Stimulated activated CD4-positive, alpha-beta T cell treated with anti-CD3 and anti-CD28 coated beads, Interleukin-15, amount 100 ng/mL, for 48 hours (primary cell): ENCODE measurements around the gene ZFC3H1.
"Not testable (repeated sequence)": the region's sequence is repeated elsewhere in the genome, so short reads cannot be mapped to it uniquely, and the experiment has no call there.

Experiments used
- DNase-seq, 2 donors: peaks; one replicate each; pipeline ENCODE4 v3.0.0-alpha.2; 2020; ENCODE audit warnings: low read depth in 2 of 2

The ZFC3H1 gene

GRCh38 chr12:71663561-71664410 is at the start of gene ZFC3H1, which contains the start of gene THAP2:
Gene ZFC3H1, minus strand, starts transcription at chr12:71663848. Its CDS starts 238 bp downstream, at chr12:71663610.
Gene THAP2, plus strand, starts transcription at chr12:71664301. Its CDS starts 209 bp downstream, at chr12:71664510.
- peak; percentile 84 to 86 for DNase-seq

GRCh38 chr12:71710276-71711125 is 46.9 kb upstream of the ZFC3H1 start:
- DNase-seq, result no peak

GRCh38 chr12:71708658-71709057 is 45.0 kb upstream of the ZFC3H1 start:
- DNase-seq, result no peak

- no peak for DNase-seq
Measured at GRCh38 chr12:71704920-71705319, 41.3 kb upstream of the ZFC3H1 start.

GRCh38 chr12:71703206-71703605 is 39.6 kb upstream of the ZFC3H1 start:
- no peak for DNase-seq

- DNase-seq, result no peak
Measured at GRCh38 chr12:71702590-71702989, 38.9 kb upstream of the ZFC3H1 start.

GRCh38 chr12:71702181-71702580 is 38.5 kb upstream of the ZFC3H1 start:
- not testable (repeated sequence) for DNase-seq

- no peak for DNase-seq
Measured at GRCh38 chr12:71695782-71696181, 32.1 kb upstream of the ZFC3H1 start.

GRCh38 chr12:71694099-71694820 is 30.6 kb upstream of the ZFC3H1 start:
- DNase-seq, result no peak

GRCh38 chr12:71693651-71694050 is 30.0 kb upstream of the ZFC3H1 start:
- DNase-seq, result not testable (repeated sequence)

GRCh38 chr12:71693126-71693525 is 29.5 kb upstream of the ZFC3H1 start:
- no peak for DNase-seq

GRCh38 chr12:71691504-71692129 is 28.0 kb upstream of the ZFC3H1 start:
- DNase-seq, result no peak

GRCh38 chr12:71688961-71689570 is 25.4 kb upstream of the ZFC3H1 start:
- DNase-seq, result no peak

- DNase-seq, result not testable (repeated sequence)
Measured at GRCh38 chr12:71687172-71687571, 23.5 kb upstream of the ZFC3H1 start.

GRCh38 chr12:71686658-71687025 is 23.0 kb upstream of the ZFC3H1 start:
- DNase-seq, result no peak

GRCh38 chr12:71685914-71686657 is 22.4 kb upstream of the ZFC3H1 start, which contains the start of gene TMEM19:
Gene TMEM19, plus strand, starts transcription at chr12:71686082. Its CDS starts 599 bp downstream, at chr12:71686681.
- DNase-seq, result peak; percentile 68 to 73

GRCh38 chr12:71685312-71685906 is 21.8 kb upstream of the ZFC3H1 start:
- no peak for DNase-seq

GRCh38 chr12:71684081-71684480 is 20.4 kb upstream of the ZFC3H1 start:
- DNase-seq, result no peak

GRCh38 chr12:71683633-71684032 is 20.0 kb upstream of the ZFC3H1 start:
- DNase-seq, result no peak

- no peak for DNase-seq
Measured at GRCh38 chr12:71682466-71682865, 18.8 kb upstream of the ZFC3H1 start.
